Endothelial cell of umbilical vein (primary cell): Measurements from ENCODE around the gene COL15A1. TPM values are rescaled to one million over a fixed set of nuclear protein-coding genes. Genes with fewer than 3 reads are reported as not detected.

Source experiments
- BruUV-seq: library from RNA; stranded (reverse); fragments of 400-500 nt; replicated peaks from 2 replicates; lab custom pipeline; 2021; lab: Mats Ljungman, UMichigan
- CTCF ChIA-PET: fragments of 300-600, 350-600 bp; sonication (Branson Sonifier 250); formaldehyde crosslinking; loops from one replicate; lab custom pipeline; 2021; ENCODE audit warnings: antibody characterized with exemption, inconsistent platforms; lab: Charles Lee
- POLR2A ChIA-PET: fragments of 300-600, 350-600 bp; sonication (Branson Sonifier 250); formaldehyde crosslinking; loops from one replicate; lab custom pipeline; 2021; ENCODE audit warnings: antibody characterized with exemption, inconsistent platforms; lab: Charles Lee
- DNase-seq: peaks from one replicate; pipeline ENCODE4 v3.0.0-alpha.2; 2011; ENCODE audit warnings: low read depth, low spot score
- FAIRE-seq: peaks from 2 replicates; lab custom pipeline; 2011; peaks lifted over from hg19 to GRCh38; lab: Jason Lieb, UNC
- H2AFZ ChIP-seq: 2 replicates; pipeline ENCODE4 v1.6.0; 2012; ENCODE audit warnings: low read depth, low read length, control low read depth, inconsistent platforms
- H3K27ac ChIP-seq: 2 replicates; pipeline ENCODE4 v1.5.1; 2011; ENCODE audit warnings: low read depth, mild to moderate bottlenecking, control low read depth, low read length, moderate library complexity; ENCODE audit not compliant: insufficient read depth
- H3K27me3 ChIP-seq, 2 experiments: 2 replicates each; pipeline versions ENCODE4 v1.6.0 to v1.6.1; 2011; ENCODE audit warnings: low read length in 2 of 2, mixed read lengths in 1 of 2; ENCODE audit not compliant: control insufficient read depth in 2 of 2, insufficient read depth in 2 of 2
- H3K36me3 ChIP-seq, 2 experiments: 2 replicates in 1 of 2; 3 replicates in 1 of 2; pipeline ENCODE4 v1.5.1; 2011; ENCODE audit warnings: low read length in 2 of 2, mild to moderate bottlenecking in 1 of 2, moderate library complexity in 1 of 2; ENCODE audit not compliant: control insufficient read depth in 2 of 2, insufficient read depth in 2 of 2; ENCODE audit errors: extremely low read depth in 1 of 2
- H3K4me1 ChIP-seq: 3 replicates; pipeline ENCODE4 v1.5.1; 2011; ENCODE audit warnings: mild to moderate bottlenecking, low read length; ENCODE audit not compliant: control insufficient read depth, insufficient read depth; ENCODE audit errors: extremely low read depth
- H3K4me2 ChIP-seq: 2 replicates; pipeline ENCODE4 v1.6.1; 2011; ENCODE audit warnings: low read length, control low read depth, mixed read lengths; ENCODE audit not compliant: insufficient read depth
- H3K4me3 ChIP-seq, 3 experiments: fragments of 200-600 bp in 1 of 3; sonication (generic), shearing (Covaris generic) in 1 of 3; replicated peaks in 1 of 3; 2 replicates each; pipeline ENCODE4 v1.5.1; 2011 to 2016; ENCODE audit warnings: control low read depth in 3 of 3, low read length in 3 of 3, mild to moderate bottlenecking in 2 of 3, inconsistent platforms in 1 of 3, low read depth in 1 of 3, moderate library complexity in 1 of 3; ENCODE audit not compliant: insufficient read depth in 1 of 3
- H3K79me2 ChIP-seq: 2 replicates; pipeline ENCODE4 v1.6.0; 2012; ENCODE audit warnings: low read length, inconsistent platforms; ENCODE audit not compliant: control insufficient read depth, insufficient read depth
- H3K9ac ChIP-seq: replicated peaks from 2 replicates; pipeline ENCODE3; 2011; ENCODE audit warnings: low read length, control low read depth; ENCODE audit not compliant: insufficient read depth; ENCODE audit errors: extremely low read depth
- H3K9me1 ChIP-seq: replicated peaks from 3 replicates; pipeline ENCODE4 v1.6.0; 2011; ENCODE audit warnings: mild to moderate bottlenecking, low read length; ENCODE audit not compliant: control insufficient read depth, insufficient read depth; ENCODE audit errors: extremely low read depth
- H3K9me3 ChIP-seq: replicated peaks from 2 replicates; pipeline ENCODE4 v1.5.1; 2012; ENCODE audit warnings: low read length, inconsistent platforms; ENCODE audit not compliant: control insufficient read depth, insufficient read depth
- H4K20me1 ChIP-seq: replicated peaks from 2 replicates; pipeline ENCODE3; 2011; ENCODE audit warnings: mild to moderate bottlenecking, low read length; ENCODE audit not compliant: control insufficient read depth, insufficient read depth; ENCODE audit errors: extremely low read depth
- CTCF ChIP-seq, 2 donors: IDR thresholded peaks; 1 replicate in 1 of 2; 2 replicates in 1 of 2; pipeline ENCODE4 v1.5.1; 2011; ENCODE audit warnings: low read length in 2 of 2, mild to moderate bottlenecking in 2 of 2, moderate library complexity in 2 of 2, control low read depth in 1 of 2, inconsistent platforms in 1 of 2, low read depth in 1 of 2; ENCODE audit not compliant: insufficient read depth in 1 of 2; ENCODE audit errors: extremely low read depth in 1 of 2
- EZH2 ChIP-seq: IDR thresholded peaks from 2 replicates; pipeline ENCODE4 v1.6.1; 2012; ENCODE audit warnings: borderline replicate concordance, low read depth, mild to moderate bottlenecking, moderate library complexity, low read length, inconsistent platforms; ENCODE audit not compliant: severe bottlenecking
- FOS ChIP-seq: IDR thresholded peaks from 2 replicates; pipeline ENCODE4 v1.6.1; 2011; ENCODE audit warnings: mild to moderate bottlenecking, low read length, moderate library complexity, borderline replicate concordance; ENCODE audit not compliant: insufficient read depth
- GATA2 ChIP-seq: IDR thresholded peaks from 2 replicates; pipeline ENCODE4 v1.7.0; 2011; ENCODE audit warnings: low read depth, mild to moderate bottlenecking, moderate library complexity, mixed read lengths, low read length; ENCODE audit not compliant: insufficient read length, insufficient read depth
- JUN ChIP-seq: IDR thresholded peaks from 2 replicates; pipeline ENCODE4 v1.6.1; 2011; ENCODE audit warnings: borderline replicate concordance, low read depth; ENCODE audit not compliant: insufficient read length, insufficient read depth
- MAX ChIP-seq: IDR thresholded peaks from 2 replicates; pipeline ENCODE4 v1.6.1; 2011; ENCODE audit not compliant: insufficient read depth, insufficient read length
- MYC ChIP-seq: IDR thresholded peaks from one replicate; pipeline ENCODE4 v1.6.1; 2011; ENCODE audit warnings: mild to moderate bottlenecking, low read depth, low read length
- POLR2A ChIP-seq: IDR thresholded peaks from 2 replicates; pipeline ENCODE4 v1.6.1; 2012; ENCODE audit warnings: low read depth, mild to moderate bottlenecking, control low read depth, low read length
- POLR2AphosphoS5 ChIP-seq: IDR thresholded peaks from 2 replicates; pipeline ENCODE4 v1.6.1; 2012; ENCODE audit warnings: low read depth, mild to moderate bottlenecking, control low read depth, low read length, moderate library complexity; ENCODE audit not compliant: insufficient read depth
- dilution Hi-C: fragments of 300-500 bp; cut with MboI; formaldehyde crosslinking; loops from one replicate; pipeline ENCODE4 v1.15.0; 2019; ENCODE audit warnings: low sequenced_read_pairs; ENCODE audit not compliant: extremely low pct_ligation_motif_present
- intact Hi-C: fragments of 100-400 bp; cut with micrococcal nuclease; formaldehyde crosslinking; loops from one replicate; pipeline ENCODE4 v1.10.0; 2022
- polyA plus RNA-seq, 4 experiments: library from polyadenylated mRNA; depleted of rRNA in 3 of 4; stranded (reverse) in 3 of 4; unstranded in 1 of 4; fragments of >200 nt; gene quantifications; 2 replicates each; pipeline versions ENCODE4 v1.2.1 to v1.2.3, GENCODE V29; 2011 to 2012; ENCODE audit warnings: missing spikeins in 1 of 4
- total RNA-seq: library from RNA; stranded (reverse); gene quantifications from 2 replicates; pipeline ENCODE4 v1.2.3, GENCODE V29; 2021

Gene COL15A1
- total and polyA plus RNA-seq, 2 donors (not counting 3 experiments of a cell fraction or from before 2014, with no cell fraction given): not detected

GRCh38 chr9:99015890-99016289 lies 72.2 kb downstream of the COL15A1 start:
- no peak overlapping the region for H3K4me3 ChIP-seq
- no peak overlapping the region for H2AFZ ChIP-seq
- H3K9ac ChIP-seq: no peak overlapping the region
- H3K4me1 ChIP-seq: no peaks in the 10 kb centered on the region
- H3K36me3 ChIP-seq: no peaks in the 10 kb centered on the region
- TF ChIP-seq JUN (no peak), POLR2AphosphoS5 (no peak), MYC (no peak), POLR2A (no peak), GATA2 (no peak), MAX (no peak), FOS (no peak), CTCF (IDR thresholded peaks at IDR 0.05; ENCODE audit: extremely low read depth in 1 of 2, insufficient read depth in 1 of 2, low read depth in 1 of 2, low read length in 2 of 2) (no peak), EZH2 (no peak)
- no TSS peak for BruUV-seq
- H3K4me2 ChIP-seq: no peak overlapping the region
- no peaks in the 10 kb centered on the region for H3K9me3 ChIP-seq
- no peak for FAIRE-seq
- no peaks in the 10 kb centered on the region for H3K79me2 ChIP-seq
- ChIA-PET CTCF (no interaction called here), POLR2A (no interaction called here)
- H3K27ac ChIP-seq: no peak overlapping the region
- no peaks in the 10 kb centered on the region for H4K20me1 ChIP-seq
- H3K27me3 ChIP-seq: no peaks in the 10 kb centered on the region
- DNase-seq: no peak
- intact Hi-C loops: no loop called here
- dilution Hi-C loops: no loop called here
- H3K9me1 ChIP-seq: no peaks in the 10 kb centered on the region
